ENCODE data around the gene ZNF664. TPM values are rescaled to one million over a fixed set of nuclear protein-coding genes. Genes with fewer than 3 reads are reported as not detected.

The ZNF664 gene
- total RNA-seq, 1 experiment from 2014 or later = 55.4 TPM

DNA sequence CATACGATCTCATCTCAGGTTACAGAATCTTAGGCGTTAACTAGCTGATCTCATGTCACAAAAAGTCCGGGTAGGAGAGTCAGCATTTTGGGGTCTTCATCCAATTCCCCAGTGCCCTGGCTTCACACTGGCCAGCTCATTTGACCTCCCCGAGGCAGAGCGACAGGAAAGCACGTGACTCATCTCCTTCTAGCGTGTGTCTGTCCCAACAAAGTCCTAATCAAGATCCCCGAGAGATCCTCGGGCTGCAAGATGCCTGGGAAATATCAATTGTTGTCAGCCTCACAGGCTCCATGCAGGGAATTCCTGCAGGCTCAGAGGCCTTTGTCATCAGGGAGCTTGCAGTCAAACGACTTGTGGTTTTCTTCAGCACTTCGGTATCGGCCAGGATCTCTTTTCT is 57.5 kb downstream of the ZNF664 start:
- DNase-seq (ENCODE audit: low read depth) = peak; percentile 48

DNA sequence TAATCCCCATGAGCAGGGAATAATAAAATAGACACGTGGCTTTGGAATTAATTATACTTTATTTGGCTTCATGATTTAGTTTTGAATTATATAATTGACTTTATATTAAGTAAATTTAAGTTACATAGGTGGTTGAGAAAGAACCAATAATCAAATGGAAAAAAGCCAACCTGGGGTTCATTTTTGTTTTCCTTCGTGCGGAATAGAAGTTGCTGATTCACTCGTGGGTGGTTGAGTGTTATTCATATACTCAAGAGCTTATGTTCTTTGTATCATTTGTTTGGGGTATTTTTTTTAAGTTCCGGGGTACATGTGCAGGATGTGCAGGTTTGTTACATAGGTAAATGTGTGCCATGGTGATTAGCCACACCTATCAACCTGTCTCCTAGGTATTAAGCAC is 58.0 kb downstream of the ZNF664 start:
- no peak for DNase-seq (ENCODE audit: low read depth)

- DNase-seq (ENCODE audit: low read depth) = peak; percentile 58
These were observed 59.4 kb downstream of the ZNF664 start for GRCh38 chr12:124032265-124032886.

DNA sequence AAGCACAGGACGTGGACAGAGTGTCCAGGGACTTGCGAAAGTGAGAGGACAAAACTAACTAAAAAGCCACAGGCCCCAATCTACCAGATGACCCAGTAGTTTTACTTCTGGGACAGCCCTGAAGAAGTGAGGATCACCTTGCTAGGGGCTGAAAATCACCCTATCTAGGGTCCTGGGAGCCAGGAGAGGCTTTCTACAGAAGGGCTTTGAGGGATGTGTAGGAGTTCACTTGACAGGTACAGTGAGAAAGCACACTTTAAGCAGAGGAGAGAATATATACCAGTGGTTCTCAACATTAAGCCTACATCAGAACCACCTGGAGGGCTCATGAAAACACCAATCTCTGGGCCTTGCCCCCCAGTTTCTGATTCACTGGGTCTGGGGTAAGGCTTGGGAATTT is 60.8 kb downstream of the ZNF664 start:
- DNase-seq (ENCODE audit: low read depth) = no peak

DNA sequence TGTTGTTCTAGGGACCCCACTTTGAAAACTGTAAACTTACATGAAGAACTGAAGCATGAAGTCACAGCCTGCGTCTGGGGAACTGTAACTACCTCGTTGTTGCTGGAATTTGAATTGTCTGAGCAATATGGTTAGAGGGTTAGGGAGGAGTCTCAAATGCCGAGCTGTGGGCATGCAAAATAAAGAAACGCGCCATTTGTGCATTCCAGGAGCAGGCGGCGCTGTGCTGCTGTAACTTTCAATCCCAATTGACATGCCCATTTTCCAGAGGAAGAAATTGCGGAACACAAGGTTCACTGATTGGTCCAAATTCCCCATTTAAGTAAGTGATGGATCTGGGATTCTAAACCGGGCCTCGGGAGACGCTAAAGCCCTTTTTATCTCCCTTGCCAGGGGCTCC is 61.3 kb downstream of the ZNF664 start:
- DNase-seq (ENCODE audit: low read depth) = peak; percentile 30

DNA sequence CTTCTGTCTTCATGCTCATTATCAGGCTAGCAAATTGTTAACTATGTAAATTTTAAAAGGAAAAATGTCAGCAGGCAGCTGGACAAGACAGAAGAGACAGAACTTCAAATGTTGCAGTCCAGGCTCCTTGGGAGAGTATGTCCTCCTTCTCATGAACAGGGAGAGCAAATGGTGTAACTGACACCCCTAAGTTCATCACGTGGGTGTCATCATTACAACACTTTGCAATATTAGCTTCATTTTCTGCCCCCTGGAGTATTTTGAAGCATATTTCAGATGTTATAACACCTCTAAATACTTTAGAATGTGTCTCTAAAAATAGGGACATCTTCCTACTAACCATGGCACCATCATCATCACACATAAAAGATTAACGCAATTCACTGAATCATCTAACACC is 62.1 kb downstream of the ZNF664 start:
- DNase-seq (ENCODE audit: low read depth) = no peak

DNA sequence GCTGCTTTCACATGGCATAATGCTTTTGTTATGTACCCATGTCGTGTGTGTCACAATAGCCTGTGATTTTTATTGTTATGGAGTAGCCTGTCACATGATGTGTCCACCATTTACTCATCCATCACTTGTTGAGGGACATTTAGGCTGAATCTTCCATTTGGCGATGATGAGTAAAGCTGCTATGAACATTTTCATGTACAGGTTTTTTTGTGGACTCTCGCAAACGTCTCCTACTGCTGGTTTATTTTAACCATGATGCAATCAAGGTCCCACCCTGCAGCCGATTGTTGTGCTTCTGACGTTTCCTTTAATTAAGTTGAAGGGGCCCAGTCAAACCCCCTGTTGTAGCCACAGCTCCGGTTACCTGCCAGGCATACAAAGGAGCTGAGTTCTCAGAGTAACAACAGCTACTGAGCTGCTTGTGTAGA is 63.2 kb downstream of the ZNF664 start:
- DNase-seq (ENCODE audit: low read depth) = no peak

DNA sequence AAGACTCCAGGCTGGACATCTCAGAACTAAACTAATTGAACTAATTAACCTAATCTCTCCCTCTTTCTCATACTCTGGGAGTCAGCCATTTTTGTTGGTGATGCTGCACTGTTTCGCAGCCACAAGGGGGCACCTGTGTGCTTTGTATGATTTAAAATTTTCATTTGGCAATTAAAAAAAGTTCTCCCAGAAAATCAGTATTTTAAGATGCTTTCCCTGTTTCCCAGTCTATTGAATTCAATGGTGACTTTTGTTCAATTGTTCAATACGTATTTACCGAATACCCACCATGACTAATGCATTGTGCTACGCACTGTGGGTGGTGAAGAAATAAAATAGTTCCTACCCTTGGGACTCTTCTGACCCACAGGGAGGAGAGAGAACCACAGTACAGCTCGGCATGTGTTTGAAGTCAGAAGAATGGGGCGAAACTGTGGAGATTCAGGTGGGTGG is 63.7 kb downstream of the ZNF664 start:
- DNase-seq (ENCODE audit: low read depth) = peak; percentile 39

DNA sequence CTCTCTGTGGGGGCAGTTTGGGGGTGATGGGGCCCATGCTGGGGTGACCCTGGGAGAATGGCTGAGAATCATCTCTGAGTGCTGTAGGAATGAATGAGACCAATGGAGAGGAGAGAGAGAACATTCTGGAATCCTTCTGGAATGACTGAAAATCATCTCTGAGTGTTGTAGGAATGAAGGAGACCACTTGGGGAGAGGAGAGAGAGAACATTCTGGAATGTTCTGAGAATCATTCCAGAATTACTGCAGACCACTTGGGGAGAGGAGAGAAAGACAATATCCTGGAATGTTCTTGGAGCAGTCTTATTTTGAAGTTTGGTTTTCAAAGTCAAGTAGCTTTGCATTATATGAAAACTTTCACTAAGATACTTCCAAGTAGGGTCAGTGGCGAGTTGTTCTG is 64.3 kb downstream of the ZNF664 start:
- DNase-seq (ENCODE audit: low read depth) = no peak

DNA sequence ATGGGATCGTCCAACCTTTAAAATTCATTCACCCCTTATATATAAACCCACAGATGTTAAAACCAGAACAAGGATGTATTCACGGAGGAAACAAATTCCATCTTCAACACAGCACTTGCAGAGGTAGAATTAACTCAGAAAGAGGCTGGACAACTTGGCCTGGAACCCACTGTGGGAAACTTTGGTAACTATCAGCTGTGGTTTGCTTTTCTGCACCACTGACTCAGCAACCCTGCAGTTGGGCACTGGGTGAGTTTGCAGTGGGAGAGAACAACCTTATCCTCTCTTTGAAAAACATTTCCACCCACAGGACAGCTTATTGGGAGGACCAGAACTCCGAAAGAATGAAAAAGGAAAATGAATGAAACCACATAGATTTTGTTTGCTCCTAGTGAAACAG is 66.3 kb downstream of the ZNF664 start:
- no peak for DNase-seq (ENCODE audit: low read depth)

DNA sequence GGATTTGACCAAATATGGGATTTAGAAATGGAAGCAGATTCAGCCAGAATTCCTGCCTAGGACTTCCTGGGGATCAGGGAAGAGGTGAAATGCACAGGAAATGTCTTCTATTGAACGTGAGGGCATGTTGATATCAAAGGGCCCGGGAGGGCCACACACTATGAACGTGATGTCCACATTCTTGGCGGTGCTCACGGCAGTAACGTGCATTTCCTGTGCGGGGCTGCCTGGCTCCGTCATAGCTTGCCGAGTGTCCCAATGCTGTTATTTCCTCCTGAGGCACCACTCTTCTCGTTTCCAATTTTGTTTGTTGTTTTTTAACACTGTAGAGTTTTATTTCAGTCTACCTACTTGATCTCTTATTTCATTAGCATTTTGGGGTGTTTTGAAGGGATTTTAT is 67.3 kb downstream of the ZNF664 start:
- no peak for DNase-seq (ENCODE audit: low read depth)

GRCh38 chr12:124040737-124041136 is 67.7 kb downstream of the ZNF664 start:
- no peak for DNase-seq (ENCODE audit: low read depth)

GRCh38 chr12:124041907-124042306 is 68.9 kb downstream of the ZNF664 start:
- no peak for DNase-seq (ENCODE audit: low read depth)

GRCh38 chr12:124044021-124044420 is 71.0 kb downstream of the ZNF664 start:
- DNase-seq (ENCODE audit: low read depth) = no peak

- no peak for DNase-seq (ENCODE audit: low read depth)
These were observed 71.8 kb downstream of the ZNF664 start for GRCh38 chr12:124044809-124045321.

DNA sequence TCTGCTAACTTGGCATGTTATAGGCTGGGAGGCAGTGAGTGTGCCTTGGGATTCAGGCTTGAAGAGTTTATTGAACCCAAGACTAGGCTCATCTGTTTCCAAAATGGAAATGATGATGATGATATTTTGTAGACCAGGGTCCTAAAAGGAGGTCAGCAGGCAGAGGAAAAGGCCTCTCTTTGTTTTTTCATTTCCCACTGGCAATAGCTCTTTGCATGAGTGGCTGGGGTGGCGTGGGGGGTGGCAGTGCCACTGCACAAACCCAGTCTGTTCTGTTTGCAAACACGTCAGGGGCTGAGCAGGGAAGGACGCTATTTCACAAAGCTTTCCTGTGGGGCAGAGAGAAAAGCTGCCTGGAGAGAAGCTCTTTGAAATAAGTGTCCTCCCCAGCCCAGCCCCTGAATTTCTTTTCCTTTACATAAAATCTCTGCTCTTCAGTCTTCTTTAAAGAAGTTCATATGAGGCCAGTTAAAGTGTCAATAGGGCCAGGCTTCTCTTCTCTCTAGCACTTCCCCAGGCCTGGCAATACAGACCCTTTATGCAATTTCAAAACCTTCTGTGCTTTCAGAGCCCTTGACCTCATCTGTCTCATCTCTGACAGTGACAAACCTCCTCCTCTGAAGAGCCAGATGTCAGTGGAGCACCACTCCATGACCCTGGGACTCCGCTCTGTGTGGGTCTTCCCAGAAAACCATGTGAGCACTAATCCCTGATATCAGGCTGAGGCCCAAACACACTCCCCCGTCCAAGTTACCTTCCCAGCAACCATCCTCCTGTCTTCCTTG is 72.8 kb downstream of the ZNF664 start:
- no peak for DNase-seq (ENCODE audit: low read depth)

DNA sequence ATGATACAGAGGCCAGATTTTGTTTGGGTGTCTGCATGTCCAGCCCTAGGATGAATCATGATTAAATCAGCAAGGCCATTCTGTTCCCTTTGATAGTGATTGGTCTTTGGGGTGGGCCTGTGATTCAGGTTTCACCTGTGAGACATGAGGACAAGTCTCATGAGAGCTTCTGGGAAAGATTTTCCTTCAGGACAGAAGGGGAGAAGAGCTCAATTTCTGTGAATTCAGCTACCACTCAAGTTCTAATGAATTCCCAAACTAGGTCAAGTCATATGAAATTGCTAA is 73.4 kb downstream of the ZNF664 start:
- DNase-seq (ENCODE audit: low read depth) = no peak

DNA sequence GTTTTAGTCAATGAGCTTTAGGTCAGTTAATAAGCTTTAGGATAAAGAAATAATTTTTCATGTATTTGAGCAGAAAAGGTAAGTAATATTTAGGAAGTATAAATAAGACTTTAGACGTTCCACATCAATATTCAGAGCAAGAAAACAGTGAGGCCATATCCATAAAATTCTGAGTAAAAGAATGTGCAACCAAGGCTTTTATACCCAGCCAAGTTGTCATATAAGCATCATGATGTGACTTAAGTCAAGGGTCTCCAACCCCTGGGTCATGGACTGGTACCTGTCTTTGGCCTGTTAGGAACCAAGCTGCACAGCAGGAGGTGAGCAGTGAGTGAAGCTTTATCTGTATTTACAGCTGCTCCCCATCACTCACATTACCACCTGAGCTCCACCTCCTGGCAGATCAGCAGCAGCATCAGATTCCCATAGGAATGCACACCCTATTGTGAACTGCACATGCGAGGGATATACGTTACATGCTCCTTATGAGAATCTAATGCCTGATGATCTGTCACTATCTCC is 74.1 kb downstream of the ZNF664 start:
- DNase-seq (ENCODE audit: low read depth) = no peak

DNA sequence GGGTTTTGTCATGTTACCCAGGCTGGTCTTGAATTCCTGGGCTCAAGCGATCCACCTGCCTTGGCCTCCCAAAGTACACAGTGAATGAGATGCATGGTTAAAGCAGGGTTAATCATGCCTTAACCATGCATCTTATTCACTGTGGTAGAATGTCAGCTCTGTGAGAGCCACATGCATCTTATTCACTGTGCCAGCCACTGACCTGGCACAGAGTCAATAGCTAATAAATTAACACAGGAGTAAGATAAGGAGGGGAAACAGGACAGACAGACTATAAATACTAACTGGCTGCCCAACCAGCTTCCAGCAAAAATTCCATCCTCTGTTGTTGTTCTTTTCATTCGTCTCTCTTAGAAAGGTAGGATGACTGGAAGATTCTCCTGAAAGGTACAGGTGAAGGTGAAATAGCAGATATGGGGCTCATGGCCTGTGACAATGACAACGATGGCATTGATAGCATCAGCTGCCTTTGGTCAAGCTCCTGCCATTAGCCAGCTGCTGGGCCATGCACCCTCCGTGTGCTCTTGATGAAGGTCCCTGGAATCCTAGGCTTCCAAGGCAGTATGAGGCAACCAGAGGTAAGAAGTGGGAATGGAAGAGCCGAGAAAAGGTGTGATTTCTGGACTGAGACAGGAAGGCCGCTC is 76.6 kb downstream of the ZNF664 start:
- no peak for DNase-seq (ENCODE audit: low read depth)

DNA sequence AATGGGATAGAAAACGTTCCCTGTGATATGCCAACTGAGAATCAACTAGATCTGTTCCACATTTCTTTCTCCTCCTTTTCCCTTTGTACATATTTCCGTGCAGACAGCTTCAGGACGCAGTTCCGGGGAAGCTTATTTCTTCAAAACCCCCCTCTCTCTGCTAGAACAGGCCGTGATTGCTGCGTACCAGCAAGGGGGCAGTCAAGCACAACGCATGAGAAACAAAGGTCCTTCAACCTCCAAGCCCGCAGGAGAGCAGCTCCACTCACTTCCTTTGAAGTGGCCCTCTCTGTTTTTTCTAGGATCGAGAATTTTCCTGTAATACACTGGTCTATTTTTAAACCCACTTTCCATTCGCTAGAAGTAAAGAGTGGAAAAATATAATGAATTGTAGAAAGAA is 80.8 kb downstream of the ZNF664 start:
- DNase-seq (ENCODE audit: low read depth) = peak; percentile 23

GRCh38 chr12:124055066-124055465 is 82.1 kb downstream of the ZNF664 start:
- no peak for DNase-seq (ENCODE audit: low read depth)

GRCh38 chr12:124057691-124058090 is 84.7 kb downstream of the ZNF664 start:
- no peak for DNase-seq (ENCODE audit: low read depth)
